KOPT-K1 (cell line): Measurements from ENCODE around the gene TNFRSF6B.
A peak's percentile ranks its signal among the peaks of the same experiment; 100 is the strongest.
"Not testable (repeated sequence)": the region's sequence is repeated elsewhere in the genome, so short reads cannot be mapped to it uniquely, and the experiment has no call there.

ENCODE experiments used
- H3K27ac ChIP-seq: fragments of 200-600 bp; sonication (generic); 2 replicates; pipeline ENCODE4 v1.5.1; 2016; ENCODE audit warnings: antibody characterized with exemption, mild to moderate bottlenecking, low read depth, low read length; ENCODE audit not compliant: poor library complexity, severe bottlenecking
- H3K36me3 ChIP-seq: fragments of 200-600 bp; sonication (generic); 2 replicates; pipeline ENCODE4 v1.5.1; 2017; ENCODE audit warnings: antibody characterized with exemption, mild to moderate bottlenecking, low read length, moderate library complexity; ENCODE audit not compliant: insufficient read depth
- H3K9me3 ChIP-seq: fragments of 200-600 bp; sonication (generic); 2 replicates; pipeline ENCODE4 v1.5.1; 2017; ENCODE audit warnings: antibody characterized with exemption, low read length, mild to moderate bottlenecking; ENCODE audit not compliant: insufficient read depth, poor library complexity, severe bottlenecking

The TNFRSF6B gene

DNA sequence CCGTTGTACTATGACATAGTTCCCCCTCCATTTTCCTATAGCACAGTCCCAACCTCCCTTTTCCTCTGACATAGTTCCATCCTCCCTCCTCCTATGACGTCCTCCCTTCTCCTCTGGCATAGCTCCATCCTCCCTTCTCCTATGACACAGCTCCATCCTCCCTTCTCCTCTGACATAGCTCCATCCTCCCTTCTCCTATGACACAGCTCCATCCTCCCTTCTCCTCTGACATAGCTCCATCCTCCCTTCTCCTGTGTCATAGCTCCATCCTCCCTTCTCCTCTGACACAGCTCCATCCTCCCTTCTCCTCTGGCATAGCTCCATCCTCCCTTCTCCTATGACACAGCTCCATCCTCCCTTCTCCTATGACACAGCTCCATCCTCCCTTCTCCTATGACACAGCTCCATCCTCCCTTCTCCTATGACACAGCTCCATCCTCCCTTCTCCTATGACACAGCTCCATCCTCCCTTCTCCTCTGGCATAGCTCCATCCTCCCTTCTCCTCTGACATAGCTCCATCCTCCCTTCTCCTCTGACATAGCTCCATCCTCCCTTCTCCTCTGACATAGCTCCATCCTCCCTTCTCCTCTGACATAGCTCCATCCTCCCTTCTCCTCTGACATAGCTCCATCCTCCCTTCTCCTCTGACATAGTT lies 26.6 kb downstream of the TNFRSF6B start:
- H3K27ac ChIP-seq, result not testable (repeated sequence)
- Histone ChIP-seq H3K9me3 (peaks cover 32% of the 10 kb centered on the region), H3K36me3 (peaks cover 76% of the 10 kb centered on the region)

DNA sequence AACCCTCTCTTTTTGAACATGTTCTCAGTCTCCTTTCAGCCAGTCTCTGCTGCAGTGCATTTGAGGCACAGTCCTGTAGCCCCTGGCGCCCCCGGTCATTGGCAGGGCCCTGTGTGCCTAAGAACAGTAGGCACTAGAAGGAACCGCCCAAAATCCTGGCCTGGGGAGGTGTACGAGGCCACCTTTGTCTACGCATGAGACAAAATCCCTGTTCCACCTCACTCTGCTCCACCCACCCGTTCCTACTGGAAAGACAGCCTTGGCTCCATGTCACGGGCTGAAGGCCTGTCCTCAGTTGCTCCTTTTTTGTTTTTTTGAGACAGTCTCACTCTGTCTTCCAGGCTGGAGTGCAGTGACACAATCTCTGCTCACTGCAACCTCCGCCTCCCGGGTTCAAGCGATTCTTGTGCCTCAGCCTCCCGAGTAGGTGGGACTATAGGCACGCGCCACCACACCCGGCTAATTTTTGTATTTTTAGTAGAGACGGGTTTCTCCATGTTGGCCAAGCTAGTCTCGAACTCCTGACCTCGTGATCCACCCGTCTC lies 33.8 kb downstream of the TNFRSF6B start:
- Histone ChIP-seq H3K36me3 (peaks cover 35% of the 10 kb centered on the region), H3K27ac (peak overlapping the region; percentile 92)
- not testable (repeated sequence) for H3K9me3 ChIP-seq

DNA sequence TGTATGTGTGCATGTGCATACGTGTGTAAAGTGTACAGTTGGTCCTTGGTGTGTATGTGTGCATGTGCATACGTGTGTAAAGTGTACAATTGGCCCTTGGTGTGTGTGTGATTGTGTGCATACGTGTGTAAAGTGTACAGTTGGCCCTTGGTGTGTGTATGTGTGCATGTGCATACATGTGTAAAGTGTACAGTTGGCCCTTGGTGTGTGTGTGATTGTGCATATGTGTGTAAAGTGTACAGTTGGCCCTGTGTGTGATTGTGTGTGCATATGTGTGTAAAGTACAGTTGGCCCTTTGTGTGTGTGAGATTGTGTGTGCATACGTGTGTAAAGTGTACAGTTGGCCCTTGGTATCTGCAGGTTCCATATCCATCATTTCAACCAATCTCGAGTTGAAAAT lies 35.0 kb downstream of the TNFRSF6B start:
- Histone ChIP-seq H3K9me3 (no peaks in the 10 kb centered on the region), H3K36me3 (peaks cover 41% of the 10 kb centered on the region), H3K27ac (peak overlapping the region; percentile 92)

DNA sequence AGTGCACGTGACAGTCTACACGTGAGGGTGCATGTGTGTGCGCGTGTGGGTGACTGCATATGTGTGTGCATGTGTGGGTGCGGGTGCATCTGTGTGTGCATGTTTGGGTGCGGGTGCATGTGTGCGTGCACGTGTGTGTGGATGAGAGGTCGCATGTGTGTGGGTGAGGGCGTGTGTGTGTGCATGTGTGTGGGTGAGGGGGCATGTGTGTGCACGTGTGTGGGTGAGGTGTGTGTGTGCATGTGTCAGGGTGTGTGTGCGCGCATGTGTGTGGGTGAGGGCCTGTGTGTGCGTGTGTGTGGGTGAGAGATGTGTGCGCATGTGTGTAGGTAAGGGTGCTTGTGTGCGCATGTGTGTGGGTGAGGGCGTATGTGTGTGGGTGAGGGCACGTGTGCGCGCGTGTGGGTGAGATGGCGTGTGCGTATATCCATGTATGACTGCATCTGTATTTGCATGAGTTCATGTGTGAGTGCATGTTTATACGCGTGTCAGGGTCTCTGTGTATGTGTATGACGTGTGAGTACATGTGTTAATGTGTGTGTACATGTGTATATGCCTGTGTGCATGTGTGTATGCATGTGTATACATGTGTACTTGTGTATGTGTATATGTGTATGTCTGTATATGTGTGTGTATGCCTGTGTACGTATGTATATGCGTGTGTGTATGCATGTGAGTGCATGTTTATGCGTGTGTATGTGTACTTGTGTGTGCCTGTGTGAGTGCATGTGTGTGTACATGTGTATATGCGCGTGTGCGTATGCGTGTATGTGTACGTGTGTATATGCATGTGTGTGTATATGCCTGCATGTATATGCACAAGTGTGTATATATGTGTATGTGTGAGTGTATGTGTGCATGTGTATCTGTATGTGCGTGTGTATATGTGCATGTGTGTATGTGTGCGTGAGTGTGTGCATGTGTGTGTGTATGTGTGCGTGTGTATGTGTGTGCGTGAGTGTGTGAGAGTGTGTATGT lies 36.0 kb downstream of the TNFRSF6B start:
- peaks cover 34% of the 10 kb centered on the region for H3K36me3 ChIP-seq
- peak overlapping the region; percentile 92 for H3K27ac ChIP-seq
- no peaks in the 10 kb centered on the region for H3K9me3 ChIP-seq

DNA sequence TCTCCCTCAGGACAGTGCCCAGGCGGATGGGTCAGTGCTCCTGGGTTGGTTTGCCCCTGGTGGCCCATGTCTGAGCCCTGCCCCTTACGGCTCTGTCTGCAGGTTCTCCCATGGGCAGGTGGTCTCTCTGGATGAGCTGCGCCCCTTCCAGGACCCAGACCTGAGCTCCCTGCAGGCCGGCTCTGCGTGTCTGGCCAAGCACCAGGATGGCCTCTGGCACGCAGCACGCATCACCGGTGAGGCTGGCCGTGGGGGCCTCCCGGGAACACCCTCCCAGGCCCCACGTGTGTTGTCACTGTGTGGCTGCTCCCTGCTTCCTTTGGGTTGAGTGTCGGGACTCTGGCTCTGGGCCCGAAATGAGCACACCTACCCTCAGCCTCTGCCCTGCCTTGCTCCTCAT lies 36.7 kb downstream of the TNFRSF6B start:
- Histone ChIP-seq H3K9me3 (no peaks in the 10 kb centered on the region), H3K27ac (peak overlapping the region; percentile 32), H3K36me3 (peaks cover 34% of the 10 kb centered on the region)

DNA sequence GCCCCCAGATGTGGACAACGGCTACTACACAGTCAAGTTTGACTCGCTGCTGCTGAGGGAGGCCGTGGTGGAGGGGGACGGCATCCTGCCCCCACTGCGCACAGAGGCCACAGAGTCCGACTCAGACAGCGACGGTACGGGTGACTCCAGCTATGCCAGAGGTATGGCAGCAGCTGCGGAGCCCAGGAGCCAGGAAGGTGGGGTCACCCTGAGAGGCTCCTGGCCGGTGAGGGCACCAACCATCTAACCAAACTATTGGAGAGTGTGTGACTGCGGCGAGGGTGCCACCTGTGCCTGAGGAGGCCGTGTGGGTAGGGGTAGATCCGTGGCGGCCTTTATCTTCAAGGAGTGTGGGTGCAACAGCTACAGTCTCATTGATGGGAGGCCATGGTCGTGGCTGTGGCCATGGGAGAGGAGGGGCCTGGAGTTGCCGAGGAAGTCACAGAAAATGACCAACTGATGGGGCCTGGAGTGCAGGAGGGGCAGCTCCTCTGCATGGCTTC lies 37.2 kb downstream of the TNFRSF6B start:
- Histone ChIP-seq H3K27ac (peak overlapping the region; percentile 32), H3K9me3 (no peaks in the 10 kb centered on the region), H3K36me3 (peaks cover 36% of the 10 kb centered on the region)

DNA sequence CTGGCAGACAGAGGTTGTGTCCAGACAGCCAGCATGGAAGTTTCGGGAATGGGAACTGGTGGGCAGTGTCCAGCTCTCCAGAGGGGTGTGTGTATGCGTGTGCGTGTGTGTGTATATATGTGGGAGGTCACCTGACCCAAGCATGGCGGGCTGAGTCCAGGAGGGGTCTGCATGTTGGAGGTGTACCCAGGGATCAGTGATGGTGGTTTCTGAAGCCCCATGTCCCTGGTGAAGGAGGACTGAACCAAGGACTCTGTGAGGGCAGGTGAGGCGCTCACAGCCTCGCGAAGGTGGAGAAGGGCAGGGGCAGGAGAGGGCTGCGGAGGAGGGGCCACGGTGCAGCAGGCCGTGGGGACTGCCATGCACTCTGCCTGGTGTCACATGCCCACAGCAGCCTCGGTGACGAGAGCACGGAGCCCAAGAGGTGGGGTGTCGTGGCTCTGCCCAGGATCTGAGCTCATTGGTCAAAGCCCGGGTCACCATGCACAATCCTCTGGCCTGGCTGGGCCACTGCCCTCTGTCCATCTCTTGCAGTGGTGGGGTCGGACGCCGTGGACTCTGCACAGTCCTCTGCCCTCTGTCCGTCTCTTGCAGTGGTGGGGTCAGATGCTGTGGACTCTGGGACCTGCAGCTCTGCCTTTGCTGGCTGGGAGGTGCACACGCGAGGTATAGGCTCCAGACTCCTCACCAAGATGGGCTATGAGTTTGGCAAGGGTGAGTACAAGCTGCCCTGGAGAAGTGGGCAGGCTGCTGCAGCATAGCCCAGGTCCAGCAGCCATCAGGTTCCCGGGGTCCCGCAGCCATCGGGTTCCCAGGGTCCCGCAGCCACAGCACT lies 37.9 kb downstream of the TNFRSF6B start:
- Histone ChIP-seq H3K9me3 (no peaks in the 10 kb centered on the region), H3K36me3 (peaks cover 37% of the 10 kb centered on the region), H3K27ac (peak overlapping the region; percentile 32)

DNA sequence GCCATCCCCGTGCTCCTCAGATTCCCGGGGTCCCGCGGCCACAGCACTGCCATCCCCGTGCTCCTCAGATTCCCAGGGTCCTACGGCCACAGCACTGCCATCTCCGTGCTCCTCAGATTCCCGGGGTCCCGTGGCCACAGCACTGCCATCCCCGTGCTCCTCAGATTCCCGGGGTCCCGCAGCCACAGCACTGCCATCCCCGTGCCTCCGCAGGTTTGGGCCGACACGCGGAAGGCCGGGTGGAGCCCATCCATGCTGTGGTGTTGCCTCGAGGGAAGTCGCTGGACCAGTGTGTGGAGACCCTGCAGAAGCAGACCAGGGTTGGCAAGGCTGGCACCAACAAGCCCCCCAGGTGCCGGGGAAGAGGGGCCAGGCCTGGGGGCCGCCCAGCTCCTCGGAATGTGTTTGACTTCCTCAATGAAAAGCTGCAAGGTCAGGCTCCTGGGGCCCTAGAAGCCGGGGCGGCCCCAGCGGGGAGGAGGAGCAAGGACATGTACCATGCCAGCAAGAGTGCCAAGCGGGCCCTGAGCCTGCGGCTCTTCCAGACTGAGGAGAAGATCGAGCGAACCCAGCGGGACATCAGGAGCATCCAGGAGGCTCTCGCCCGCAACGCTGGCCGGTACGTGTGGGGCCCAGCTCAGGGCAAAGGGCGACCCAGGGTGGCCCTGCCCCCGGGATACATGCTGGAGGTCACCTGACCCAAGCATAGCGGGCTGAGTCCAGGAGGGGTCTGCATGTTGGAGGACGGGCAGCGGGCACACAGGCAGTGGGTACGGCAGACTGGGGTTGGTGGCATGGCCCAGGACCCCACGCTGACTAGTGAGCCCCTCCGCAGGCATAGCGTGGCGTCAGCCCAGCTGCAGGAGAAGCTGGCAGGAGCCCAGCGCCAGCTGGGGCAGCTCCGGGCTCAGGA lies 38.8 kb downstream of the TNFRSF6B start:
- no peaks in the 10 kb centered on the region for H3K9me3 ChIP-seq
- H3K27ac ChIP-seq, result peak overlapping the region; percentile 89
- H3K36me3 ChIP-seq, result peaks cover 32% of the 10 kb centered on the region

DNA sequence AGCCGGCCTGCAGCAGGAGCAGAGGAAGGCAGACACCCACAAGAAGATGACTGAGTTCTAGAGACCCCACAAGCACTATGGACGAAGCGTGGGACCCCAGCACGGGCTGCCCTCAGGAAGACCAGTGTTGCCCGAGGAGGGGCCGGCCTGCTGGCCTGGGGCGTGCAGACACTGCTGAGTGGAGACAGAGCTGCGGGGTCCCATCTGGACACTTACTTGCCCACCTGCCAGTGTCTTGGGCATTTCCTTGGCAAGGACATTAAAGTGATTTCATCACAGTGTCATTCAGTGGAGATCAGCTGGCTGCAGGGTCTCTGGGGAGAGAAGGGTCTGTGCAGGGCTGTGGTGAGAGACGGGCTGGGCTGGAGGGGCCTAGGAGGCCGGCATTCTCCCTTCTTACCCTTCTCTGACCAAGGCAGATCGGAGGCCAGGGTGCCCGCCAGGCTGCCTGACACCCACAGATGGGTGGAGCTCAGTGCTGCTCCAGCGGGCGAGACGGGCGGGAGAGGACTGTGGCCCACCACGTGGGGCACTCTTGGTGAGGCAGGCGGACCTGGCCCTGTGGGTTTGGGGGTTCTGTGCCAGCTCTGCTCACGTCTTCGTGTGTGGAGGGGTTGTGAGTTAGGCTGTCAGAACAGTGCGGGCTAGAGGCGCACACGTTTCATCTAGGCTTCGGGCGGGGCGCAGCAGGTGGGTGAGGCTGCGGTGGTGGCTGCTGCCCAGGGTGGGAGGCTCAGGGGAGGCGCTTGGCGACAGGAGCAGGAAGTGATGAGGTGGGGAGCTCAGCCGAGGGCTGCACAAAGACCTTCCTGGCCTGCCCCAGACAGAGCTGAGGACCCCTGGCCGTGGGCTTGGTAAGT lies 39.6 kb downstream of the TNFRSF6B start, which contains the start of gene LIME1:
Gene LIME1, plus strand, starts transcription at position 806 of the 860 bp plus-strand sequence. CDS start 886 bp downstream, outside the sequence.
- H3K27ac ChIP-seq, result peak within 1 kb of the TSS; percentile 89
- no peaks in the 10 kb centered on the region for H3K9me3 ChIP-seq
- peaks cover 32% of the 10 kb centered on the region for H3K36me3 ChIP-seq

DNA sequence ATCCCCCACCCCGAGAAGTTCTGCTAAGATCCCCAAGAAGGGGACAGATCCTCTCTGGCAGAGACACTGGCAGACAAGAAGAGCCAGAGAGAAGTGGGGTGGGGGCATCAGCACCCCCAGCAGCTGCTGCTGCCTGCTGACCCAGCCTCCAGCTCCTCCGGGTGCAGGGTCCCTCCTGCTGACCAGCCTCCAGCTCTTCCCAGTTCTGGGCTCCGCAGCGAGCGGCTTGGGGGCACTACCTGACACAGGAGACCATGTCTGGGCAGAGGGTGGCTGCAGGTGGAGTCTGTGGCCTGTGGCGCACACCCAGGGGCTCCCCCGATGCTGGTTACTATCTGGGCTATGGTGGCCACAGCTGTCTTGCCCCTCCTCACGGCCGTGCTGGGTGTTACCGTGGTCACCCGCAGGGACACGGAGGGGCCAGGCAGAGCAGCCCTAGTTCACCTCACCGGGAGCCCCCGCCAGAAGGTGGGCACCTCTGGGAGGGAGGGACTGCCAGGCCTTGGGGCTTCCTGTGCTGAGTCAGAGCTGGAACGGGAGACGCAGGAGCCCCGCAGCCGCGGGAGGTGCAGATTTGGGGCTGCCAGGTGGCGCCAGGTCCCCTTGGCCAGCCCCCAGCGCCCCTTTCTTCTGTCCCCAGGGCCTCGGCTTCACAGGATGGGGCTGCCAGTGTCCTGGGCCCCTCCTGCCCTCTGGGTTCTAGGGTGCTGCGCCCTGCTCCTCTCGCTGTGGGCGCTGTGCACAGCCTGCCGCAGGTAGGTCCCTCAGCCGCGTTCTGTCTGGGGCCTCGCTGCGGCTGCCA lies 40.6 kb downstream of the TNFRSF6B start:
- Histone ChIP-seq H3K27ac (peak overlapping the region; percentile 89), H3K9me3 (no peaks in the 10 kb centered on the region), H3K36me3 (peaks cover 34% of the 10 kb centered on the region)

DNA sequence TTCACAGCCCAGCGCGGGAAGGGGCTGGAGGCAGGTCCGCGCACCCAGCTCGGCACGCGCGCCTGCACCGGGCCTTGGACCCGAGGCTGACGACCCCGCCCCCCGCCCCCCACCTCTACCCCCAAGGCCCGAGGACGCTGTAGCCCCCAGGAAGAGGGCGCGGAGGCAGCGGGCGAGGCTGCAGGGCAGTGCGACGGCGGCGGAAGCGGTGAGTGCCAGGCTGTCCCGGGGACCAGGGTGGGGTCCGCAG lies 41.2 kb downstream of the TNFRSF6B start:
- H3K36me3 ChIP-seq, result peaks cover 36% of the 10 kb centered on the region
- H3K9me3 ChIP-seq, result no peaks in the 10 kb centered on the region
- H3K27ac ChIP-seq, result peak overlapping the region; percentile 89

DNA sequence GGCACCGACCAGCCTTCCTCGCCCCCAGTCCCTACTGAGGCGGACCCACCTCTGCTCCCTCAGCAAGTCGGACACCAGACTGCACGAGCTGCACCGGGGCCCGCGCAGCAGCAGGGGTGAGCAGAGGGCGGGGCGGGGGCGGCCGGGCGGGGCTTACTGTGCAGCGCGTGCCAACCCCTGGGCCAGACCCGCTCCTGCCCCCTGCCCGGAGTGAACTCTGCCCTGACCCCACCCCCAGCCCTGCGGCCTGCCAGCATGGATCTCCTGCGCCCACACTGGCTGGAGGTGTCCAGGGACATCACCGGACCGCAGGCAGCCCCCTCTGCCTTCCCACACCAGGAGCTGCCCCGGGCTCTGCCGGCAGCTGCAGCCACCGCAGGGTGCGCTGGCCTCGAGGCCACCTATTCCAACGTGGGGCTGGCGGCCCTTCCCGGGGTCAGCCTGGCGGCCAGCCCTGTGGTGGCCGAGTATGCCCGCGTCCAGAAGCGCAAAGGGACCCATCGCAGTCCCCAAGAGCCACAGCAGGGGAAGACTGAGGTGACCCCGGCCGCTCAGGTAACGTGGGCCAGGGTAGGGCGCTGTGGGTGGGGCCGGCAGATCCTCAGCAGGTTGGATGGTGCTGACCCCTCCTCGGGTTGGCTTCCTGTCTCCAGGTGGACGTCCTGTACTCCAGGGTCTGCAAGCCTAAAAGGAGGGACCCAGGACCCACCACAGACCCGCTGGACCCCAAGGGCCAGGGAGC lies 41.7 kb downstream of the TNFRSF6B start:
- peak overlapping the region; percentile 89 for H3K27ac ChIP-seq
- H3K9me3 ChIP-seq, result no peaks in the 10 kb centered on the region
- peaks cover 36% of the 10 kb centered on the region for H3K36me3 ChIP-seq
